AG04449 (cell line): ENCODE results near the gene CLEC10A.
A peak's percentile ranks its signal among the peaks of the same experiment; 100 is the strongest.
"Not testable (repeated sequence)": the region's sequence is repeated elsewhere in the genome, so short reads cannot be mapped to it uniquely, and the experiment has no call there.

Experiments
- CTCF ChIA-PET: fragments of 350-600 bp; formaldehyde crosslinking; extraction: SDS; loops from one replicate; lab custom pipeline; 2021; ENCODE audit warnings: antibody characterized with exemption; lab: Yijun Ruan, JAX
- POLR2A ChIA-PET: fragments of 400-600, 350-600 bp; formaldehyde crosslinking; extraction: SDS; loops from one replicate; lab custom pipeline; 2020; ENCODE audit warnings: antibody characterized with exemption, inconsistent platforms; lab: Yijun Ruan, JAX
- DNase-seq: peaks from one replicate; pipeline ENCODE4 v3.0.0-alpha.2; 2010; ENCODE audit warnings: low read depth, low spot score
- H3K4me3 ChIP-seq: 2 replicates; pipeline ENCODE4 v1.5.1; 2011; ENCODE audit warnings: low read depth, mild to moderate bottlenecking, control low read depth, low read length
- TF ChIP-seq, protein P1 (sequence below): IDR thresholded peaks from one replicate; pipeline ENCODE4 v1.5.1; 2011; ENCODE audit warnings: mild to moderate bottlenecking, moderate library complexity, low read length, control low read depth, inconsistent platforms; ENCODE audit not compliant: insufficient read depth; ENCODE audit errors: missing control alignments

CLEC10A gene

DNA sequence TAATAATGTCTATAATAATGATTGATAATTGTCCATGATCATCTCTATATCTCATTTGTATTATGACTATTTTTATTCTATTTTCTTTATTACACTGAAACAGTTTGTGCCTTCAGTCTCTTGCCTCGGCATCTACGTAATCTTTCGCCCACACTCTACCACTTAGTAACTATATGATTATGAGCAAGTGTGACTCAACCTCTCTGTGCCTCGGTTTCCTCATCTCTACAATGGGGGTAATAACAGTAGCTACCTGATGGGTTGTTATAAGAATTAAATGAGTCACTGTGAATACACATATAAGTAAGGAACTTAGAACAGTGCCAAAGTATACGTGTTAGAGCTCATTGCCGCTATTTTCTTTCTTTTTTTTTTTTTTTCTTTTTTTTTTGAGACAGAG, 32.5 kb downstream of the CLEC10A start:
- no peak overlapping the region for H3K4me3 ChIP-seq
- no peak for DNase-seq
- TF ChIP-seq, protein P1, sequence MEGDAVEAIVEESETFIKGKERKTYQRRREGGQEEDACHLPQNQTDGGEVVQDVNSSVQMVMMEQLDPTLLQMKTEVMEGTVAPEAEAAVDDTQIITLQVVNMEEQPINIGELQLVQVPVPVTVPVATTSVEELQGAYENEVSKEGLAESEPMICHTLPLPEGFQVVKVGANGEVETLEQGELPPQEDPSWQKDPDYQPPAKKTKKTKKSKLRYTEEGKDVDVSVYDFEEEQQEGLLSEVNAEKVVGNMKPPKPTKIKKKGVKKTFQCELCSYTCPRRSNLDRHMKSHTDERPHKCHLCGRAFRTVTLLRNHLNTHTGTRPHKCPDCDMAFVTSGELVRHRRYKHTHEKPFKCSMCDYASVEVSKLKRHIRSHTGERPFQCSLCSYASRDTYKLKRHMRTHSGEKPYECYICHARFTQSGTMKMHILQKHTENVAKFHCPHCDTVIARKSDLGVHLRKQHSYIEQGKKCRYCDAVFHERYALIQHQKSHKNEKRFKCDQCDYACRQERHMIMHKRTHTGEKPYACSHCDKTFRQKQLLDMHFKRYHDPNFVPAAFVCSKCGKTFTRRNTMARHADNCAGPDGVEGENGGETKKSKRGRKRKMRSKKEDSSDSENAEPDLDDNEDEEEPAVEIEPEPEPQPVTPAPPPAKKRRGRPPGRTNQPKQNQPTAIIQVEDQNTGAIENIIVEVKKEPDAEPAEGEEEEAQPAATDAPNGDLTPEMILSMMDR = no peak
- ChIA-PET POLR2A (no interaction called here), CTCF (interaction anchor here (0.7 to 12.6 kb wide), 11 partner anchors 9 to 251 kb away, joined by 3 to 465 read pairs (median 4); partner anchors contain the start of gene ASGR1)

DNA sequence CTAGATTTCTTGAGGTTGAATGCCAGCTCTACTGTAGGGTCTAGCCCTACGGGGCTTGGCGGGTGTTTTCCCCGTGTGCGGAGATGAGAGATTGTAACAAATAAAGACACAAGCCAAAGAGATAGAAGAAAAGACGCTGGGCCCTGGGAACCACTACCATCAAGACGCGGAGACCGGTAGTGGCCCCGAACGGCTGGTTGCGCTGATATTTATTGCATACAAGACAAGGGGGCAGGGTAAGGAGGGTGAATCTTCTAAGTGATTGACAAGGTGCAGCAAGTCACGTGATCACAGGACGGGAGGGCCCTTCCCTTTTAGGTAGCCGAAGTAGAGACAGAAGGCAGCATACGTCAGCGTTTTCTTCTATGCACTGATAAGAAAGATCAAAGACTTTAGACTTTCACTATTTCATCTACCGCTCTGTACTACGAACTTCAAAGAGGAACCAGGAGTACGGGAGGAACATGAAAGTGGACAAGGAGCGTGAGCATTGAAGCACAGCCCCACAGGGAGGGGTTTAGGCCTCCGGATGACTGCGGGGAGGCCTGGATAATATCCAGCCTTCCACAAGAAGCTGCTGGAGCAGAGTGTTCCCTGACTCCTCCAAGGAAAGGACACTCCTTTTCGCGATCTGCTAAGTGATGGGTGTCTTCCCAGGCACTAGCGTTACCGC, 33.2 kb downstream of the CLEC10A start:
- not testable (repeated sequence) for H3K4me3 ChIP-seq, DNase-seq

DNA sequence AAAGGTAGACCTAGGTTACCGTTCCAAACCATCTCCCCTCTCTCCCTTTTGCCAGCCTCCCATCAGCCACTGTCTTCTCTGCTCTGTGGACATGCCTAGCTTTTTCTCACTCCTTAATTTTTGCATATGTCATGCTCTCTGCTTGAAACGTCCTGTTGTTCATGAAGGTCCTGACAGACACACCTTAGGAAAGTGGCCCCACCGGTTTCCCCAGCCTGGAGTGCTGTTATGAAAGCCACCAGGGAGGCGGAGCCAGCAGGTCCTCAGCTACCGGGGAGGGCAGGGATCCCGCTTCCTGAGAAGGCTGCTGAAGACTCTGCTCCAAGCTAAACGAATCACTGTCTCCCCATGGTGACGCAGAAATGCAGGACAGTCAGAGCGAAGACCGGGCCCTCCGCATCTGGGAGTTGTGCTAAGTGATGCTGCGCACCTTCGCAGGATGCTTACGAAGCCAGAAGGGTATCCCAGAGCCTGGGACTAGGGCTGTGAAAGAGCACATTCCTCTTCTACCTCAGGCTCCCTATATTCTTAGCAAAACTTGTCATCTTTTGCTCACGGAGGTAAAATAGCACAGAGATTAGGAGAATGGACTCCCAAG, 33.8 kb downstream of the CLEC10A start:
- no peak overlapping the region for H3K4me3 ChIP-seq
- DNase-seq = no peak
- ChIA-PET CTCF (interaction anchor here (0.6 to 12.6 kb wide), 61 partner anchors 8 to 995 kb away, joined by 3 to 465 read pairs (median 4); partner anchors contain the start of genes ACADVL, ASGR1, DLG4 and SENP3), POLR2A (interaction anchor here (0.5 to 1.9 kb wide), 4 partner anchors 10 to 175 kb away, joined by 3 to 5 read pairs (median 4); partner anchors contain the start of genes ACADVL, DLG4 and SLC16A13)
- TF ChIP-seq, protein P1 = no peak

More for the DNA sequence above, 33.2 kb downstream of the CLEC10A start:
- ChIA-PET POLR2A (interaction anchor here (0.5 kb wide), 1 partner anchor 150 kb away, joined by 3 read pairs; no protein-coding TSS in a partner anchor), CTCF (interaction anchor here (0.7 to 12.6 kb wide), 28 partner anchors 8 to 640 kb away, joined by 3 to 465 read pairs (median 6); partner anchors contain the start of genes ASGR1, SENP3, SOX15 and TP53)

DNA sequence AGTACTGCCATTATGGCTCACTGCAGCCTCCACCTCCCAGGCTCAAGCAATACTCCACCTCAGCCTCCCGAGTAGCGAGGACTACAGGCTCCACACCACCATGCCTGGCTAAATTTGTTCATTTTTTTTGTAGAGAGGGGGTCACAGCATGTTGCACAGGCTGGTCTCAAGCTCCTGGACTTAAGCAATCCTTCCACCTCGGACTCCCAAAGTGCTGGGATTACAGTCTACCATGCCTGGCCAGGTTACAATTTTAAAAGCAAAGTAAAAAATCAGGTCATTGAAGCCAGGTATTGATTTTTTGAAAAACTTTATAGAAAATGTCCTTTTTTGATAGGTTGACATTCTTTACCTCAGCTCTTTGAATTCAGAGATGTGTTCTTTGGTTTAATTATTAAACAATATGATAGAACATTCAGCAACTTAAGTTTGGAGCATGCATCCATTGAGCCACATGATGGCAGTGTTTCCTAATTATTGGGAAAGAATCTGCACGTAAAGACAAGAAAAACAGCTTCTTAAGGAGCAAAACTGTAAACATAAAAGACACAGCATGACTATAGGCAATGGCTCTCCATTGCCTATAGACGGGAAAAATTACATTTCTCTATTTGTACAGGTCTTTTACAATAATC, 34.4 kb downstream of the CLEC10A start:
- peak; percentile 44 for DNase-seq
- ChIA-PET POLR2A (interaction anchor here (0.6 to 1.9 kb wide), 4 partner anchors 10 to 439 kb away, joined by 3 to 5 read pairs (median 4); partner anchors contain the start of genes ACADVL, DLG4 and SLC16A13), CTCF (interaction anchor here (0.6 to 12.6 kb wide), 74 partner anchors 8 to 1012 kb away, joined by 3 to 465 read pairs (median 4); partner anchors contain the start of genes ACADVL, ASGR1, CLEC10A and DLG4)
- TF ChIP-seq, protein P1 = peak; percentile 51
- no peak overlapping the region for H3K4me3 ChIP-seq

DNA sequence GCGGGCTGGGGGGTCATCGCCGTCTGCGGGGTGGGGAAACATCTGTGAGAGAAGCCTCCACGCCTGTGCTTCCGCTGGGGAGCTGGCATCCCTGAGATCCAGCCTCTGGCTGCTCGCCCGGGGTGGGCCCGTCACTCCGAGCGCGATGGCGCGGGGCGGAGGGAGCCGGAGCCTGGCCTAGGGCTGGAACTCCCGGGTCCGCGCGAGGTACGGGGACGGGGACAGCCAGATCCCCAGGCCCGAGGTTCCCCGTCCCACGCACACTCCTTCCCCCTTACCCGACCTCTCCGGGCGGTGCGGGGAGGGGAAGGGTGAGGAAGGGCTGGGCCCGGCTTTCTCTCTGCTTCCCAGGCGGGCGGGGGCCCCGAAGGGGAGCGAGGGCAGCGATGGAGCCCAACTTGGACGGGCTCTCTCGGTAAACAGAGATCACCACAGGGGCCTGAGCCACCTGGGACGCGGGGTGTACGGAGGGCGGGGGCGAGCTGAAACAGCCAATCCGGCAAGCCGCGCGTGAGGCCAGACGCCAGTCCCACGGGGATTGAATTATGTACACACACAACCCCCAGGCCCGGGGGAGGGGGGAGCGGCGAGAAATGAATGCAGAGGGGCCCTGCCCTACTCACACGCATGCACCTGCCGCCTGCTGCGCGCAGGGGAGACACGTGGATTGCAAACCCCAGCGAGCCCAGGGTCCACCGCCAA, 36.4 kb downstream of the CLEC10A start, which contains the start of gene SLC16A11:
TSS of gene SLC16A11 (minus strand) at position 596 of the 702 bp plus-strand sequence. CDS start at position 17, 579 bp downstream.
- DNase-seq = no peak
- ChIA-PET POLR2A (no interaction called here), CTCF (interaction anchor here (0.6 to 12.6 kb wide), 6 partner anchors 8 to 300 kb away, joined by 3 to 465 read pairs (median 52); partner anchors contain the start of gene ASGR1)
- peak within 1 kb of the TSS; percentile 46 for H3K4me3 ChIP-seq
- TF ChIP-seq, protein P1 = no peak

DNA sequence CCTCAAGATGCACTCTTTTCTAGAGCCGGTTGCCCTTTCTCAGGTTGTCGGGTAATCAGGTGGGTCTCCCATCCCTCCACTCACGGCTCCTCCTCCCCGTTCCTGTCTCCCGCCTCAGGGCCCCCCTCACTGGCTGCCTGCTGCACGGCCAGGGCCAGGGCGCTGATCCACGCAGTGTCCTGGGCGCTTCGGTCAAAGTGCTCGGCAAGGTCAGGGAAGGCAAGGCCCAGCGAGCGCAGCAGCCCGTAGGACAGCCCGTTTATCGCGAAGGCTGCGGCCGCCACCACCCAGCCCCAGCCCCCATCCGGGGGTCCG, 36.9 kb downstream of the CLEC10A start:
- no peak for DNase-seq
- POLR2A ChIA-PET = no interaction called here
- TF ChIP-seq, protein P1 = no peak
- H3K4me3 ChIP-seq = peak overlapping the region; percentile 46
- CTCF ChIA-PET = interaction anchor here (1.0 to 12.6 kb wide), 7 partner anchors 9 to 255 kb away, joined by 4 to 465 read pairs (median 22); partner anchors contain the start of gene ASGR1
